ENCODE measurements around the gene EPHA4.

Gene EPHA4

DNA sequence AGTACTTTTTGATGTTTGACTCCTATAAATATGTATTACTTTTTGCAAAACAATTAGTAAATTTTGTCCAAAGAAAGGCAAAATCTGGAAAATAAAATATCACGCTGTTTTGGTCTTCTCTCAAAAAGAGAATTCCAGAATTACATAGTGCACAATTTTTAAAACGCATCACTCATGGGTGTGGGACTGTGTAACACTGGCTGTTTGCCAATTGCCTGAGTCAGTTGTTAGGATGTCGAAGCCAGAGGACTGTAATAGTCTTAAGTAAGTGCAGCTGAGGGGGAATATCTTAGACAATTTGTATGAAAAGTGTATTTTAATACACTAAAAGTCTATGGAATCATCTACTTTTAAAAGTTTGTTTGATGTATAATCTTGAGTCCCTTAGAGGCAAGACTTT lies 24.1 kb upstream of the EPHA4 start:
- H3K4me3 ChIP-seq (ENCODE audit: low read length) = no peak overlapping the region
- no peak for DNase-seq (ENCODE audit: low read depth)
- TF ChIP-seq, protein P1, sequence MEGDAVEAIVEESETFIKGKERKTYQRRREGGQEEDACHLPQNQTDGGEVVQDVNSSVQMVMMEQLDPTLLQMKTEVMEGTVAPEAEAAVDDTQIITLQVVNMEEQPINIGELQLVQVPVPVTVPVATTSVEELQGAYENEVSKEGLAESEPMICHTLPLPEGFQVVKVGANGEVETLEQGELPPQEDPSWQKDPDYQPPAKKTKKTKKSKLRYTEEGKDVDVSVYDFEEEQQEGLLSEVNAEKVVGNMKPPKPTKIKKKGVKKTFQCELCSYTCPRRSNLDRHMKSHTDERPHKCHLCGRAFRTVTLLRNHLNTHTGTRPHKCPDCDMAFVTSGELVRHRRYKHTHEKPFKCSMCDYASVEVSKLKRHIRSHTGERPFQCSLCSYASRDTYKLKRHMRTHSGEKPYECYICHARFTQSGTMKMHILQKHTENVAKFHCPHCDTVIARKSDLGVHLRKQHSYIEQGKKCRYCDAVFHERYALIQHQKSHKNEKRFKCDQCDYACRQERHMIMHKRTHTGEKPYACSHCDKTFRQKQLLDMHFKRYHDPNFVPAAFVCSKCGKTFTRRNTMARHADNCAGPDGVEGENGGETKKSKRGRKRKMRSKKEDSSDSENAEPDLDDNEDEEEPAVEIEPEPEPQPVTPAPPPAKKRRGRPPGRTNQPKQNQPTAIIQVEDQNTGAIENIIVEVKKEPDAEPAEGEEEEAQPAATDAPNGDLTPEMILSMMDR (conservative IDR thresholded peaks at IDR 0.05; ENCODE audit: low read depth, low read length) = no peak

DNA sequence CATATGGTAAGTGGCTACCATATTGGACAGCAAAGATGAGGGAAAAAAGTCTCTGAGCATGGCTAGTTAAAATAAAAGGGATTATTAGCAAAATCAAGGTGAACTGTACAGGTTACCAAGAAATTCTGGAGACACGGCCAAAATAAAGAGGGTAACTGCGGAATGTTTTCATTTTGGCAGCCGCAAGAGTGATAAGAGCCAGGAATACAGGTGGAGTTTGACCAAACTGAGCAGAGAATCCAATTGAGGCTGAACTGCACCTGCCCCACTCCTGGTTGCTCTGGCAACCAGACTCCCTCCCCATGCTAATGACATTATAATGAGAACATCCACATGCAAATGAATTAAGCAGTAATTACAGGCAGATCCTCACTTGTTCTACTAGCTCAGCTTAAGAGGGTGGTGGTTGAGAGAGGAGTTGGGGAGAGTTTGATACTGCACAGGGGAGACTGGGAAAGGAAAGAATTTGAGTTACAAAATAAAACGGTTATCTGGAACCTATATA lies 18.8 kb upstream of the EPHA4 start:
- H3K4me3 ChIP-seq (ENCODE audit: low read length) = no peak overlapping the region
- no peak for DNase-seq (ENCODE audit: low read depth)
- TF ChIP-seq, protein P1 (conservative IDR thresholded peaks at IDR 0.05; ENCODE audit: low read depth, low read length) = no peak

DNA sequence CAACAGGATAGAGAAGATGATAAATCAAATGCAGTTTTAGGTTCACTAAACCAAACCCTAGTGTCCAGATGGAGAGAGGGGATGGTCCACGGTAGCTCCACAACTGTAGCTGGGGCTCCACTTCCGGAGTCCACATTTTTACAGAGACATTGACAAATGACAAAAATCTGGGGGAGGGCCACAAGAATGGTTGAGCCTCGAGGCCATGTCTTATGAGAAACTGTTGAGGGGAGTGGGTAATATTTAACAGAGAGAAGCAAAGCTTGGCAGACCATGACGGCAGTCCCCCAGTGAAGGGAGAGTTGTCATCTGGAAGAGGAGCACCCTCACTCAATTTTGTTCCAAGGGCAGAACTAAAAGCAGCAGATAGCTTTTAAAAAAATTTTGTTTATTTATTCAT lies 17.6 kb upstream of the EPHA4 start:
- TF ChIP-seq, protein P1 (conservative IDR thresholded peaks at IDR 0.05; ENCODE audit: low read depth, low read length) = no peak
- no peak for DNase-seq (ENCODE audit: low read depth)
- no peak overlapping the region for H3K4me3 ChIP-seq (ENCODE audit: low read length)

DNA sequence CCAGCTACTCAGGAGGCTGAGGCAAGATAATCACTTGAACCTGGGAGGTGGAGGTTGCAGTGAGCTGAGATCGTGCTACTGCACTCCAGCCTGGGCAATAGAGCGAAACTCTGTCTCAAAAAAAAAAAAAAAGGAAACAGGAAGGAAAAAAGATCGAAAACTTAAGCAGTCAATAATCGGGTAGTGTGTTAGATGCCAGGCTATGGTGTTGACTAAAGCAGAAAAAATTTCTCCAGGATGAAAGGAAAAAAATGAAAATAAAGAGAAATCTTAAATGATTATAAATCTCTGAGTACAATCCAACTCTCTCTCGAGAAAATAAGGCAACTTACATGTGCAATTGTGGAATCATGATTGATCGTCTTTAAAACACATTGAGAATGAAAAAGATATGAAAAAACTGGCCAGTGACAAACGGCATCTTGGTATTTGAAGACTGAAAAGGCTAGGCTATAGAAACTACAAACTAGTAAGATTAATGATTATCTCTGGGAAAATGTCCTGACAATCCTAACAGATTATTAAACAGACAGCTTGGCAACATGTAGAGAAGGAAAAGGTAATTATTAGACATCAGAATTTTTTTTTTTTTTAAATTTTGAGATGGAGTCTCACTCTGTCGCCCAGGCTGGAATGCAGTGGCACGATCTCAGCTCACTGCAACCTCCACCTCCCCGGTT lies 16.3 kb upstream of the EPHA4 start:
- DNase-seq (ENCODE audit: low read depth) = no peak
- TF ChIP-seq, protein P1 (conservative IDR thresholded peaks at IDR 0.05; ENCODE audit: low read depth, low read length) = no peak
- H3K4me3 ChIP-seq (ENCODE audit: low read length) = no peak overlapping the region

DNA sequence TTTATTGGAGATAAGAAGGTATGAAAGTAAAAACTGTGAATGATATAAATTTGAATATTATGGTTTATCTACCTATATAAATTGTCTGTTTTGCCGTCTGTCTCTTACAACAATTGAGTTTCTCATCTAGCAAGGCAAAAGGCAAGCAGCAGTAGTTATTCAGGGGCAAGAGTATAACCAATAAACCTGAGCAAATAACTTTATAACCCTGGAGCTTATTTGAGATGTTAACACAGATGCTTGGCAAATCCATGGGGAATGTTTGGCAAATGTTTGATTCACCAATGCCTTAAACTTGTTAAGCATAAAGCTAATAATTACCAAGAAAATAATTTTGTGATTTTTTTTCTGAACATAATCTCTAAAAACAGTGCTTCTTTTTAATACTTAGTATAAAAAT lies 9.9 kb upstream of the EPHA4 start:
- no peak overlapping the region for H3K4me3 ChIP-seq (ENCODE audit: low read length)
- DNase-seq (ENCODE audit: low read depth) = no peak
- TF ChIP-seq, protein P1 (conservative IDR thresholded peaks at IDR 0.05; ENCODE audit: low read depth, low read length) = no peak

DNA sequence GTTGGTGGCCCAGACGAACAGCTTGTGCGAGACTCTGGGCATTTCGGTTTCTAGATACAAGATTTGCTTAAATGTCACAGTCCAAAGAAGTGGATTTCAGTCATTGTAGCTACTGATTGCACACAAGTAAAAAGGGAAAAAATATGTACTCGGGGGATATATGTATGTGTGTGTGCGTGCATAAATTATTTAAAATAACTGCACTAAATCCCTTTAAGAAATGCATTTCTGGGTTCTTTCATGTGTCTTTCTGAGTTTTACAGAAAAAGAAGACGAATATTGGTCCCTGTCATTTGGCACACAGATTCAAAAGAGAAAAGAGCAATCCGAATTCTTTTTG lies 2.1 kb upstream of the EPHA4 start:
- peak overlapping the region; percentile 74 for H3K4me3 ChIP-seq (ENCODE audit: low read length)
- no peak for DNase-seq (ENCODE audit: low read depth)
- TF ChIP-seq, protein P1 (conservative IDR thresholded peaks at IDR 0.05; ENCODE audit: low read depth, low read length) = no peak

Measured in retinal pigment epithelial cell (primary cell).